Adrenal gland (tissue), 12 donors: ENCODE data around the gene SETD9. TPM values are rescaled to one million over a fixed set of nuclear protein-coding genes. Genes with fewer than 3 reads are reported as not detected.

ENCODE experiments used
- DNase-seq, 7 donors: peaks; one replicate each; pipeline ENCODE4 v3.0.0-alpha.2; 2019 to 2020
- H3K27ac ChIP-seq, 5 donors: fragments of 200-600 bp; sonication (generic) in 4 of 5; 1 replicate in 3 of 5; 2 replicates in 2 of 5; pipeline versions ENCODE4 v1.5.1 to v1.8.0; 2016 to 2020; ENCODE audit warnings: mild to moderate bottlenecking in 1 of 5
- H3K27me3 ChIP-seq: fragments of 200-600 bp; 2 replicates; pipeline ENCODE4 v1.8.0; 2021
- H3K36me3 ChIP-seq, 2 donors: fragments of 200-600 bp; replicated peaks in 1 of 2; 1 replicate in 1 of 2; 2 replicates in 1 of 2; pipeline versions ENCODE4 v1.5.1 to v1.8.0; 2018 to 2022
- H3K4me1 ChIP-seq, 2 donors: fragments of 200-600 bp; replicated peaks in 1 of 2; 1 replicate in 1 of 2; 2 replicates in 1 of 2; pipeline versions ENCODE4 v1.5.1 to v1.8.0; 2018 to 2021
- H3K4me3 ChIP-seq, 4 donors: fragments of 200-600 bp; sonication (generic) in 3 of 4; one replicate each; pipeline ENCODE4 v1.5.1; 2016 to 2018
- H3K9me3 ChIP-seq, 3 donors: fragments of 200-600 bp; sonication (generic) in 1 of 3; replicated peaks in 1 of 3; 1 replicate in 2 of 3; 2 replicates in 1 of 3; pipeline versions ENCODE4 v1.5.1 to v1.8.0; 2016 to 2021
- CTCF ChIP-seq, 6 experiments: fragments of 450-650 bp in 4 of 6; fragments of 200-600 bp in 2 of 6; sonication (generic) in 1 of 6; IDR thresholded peaks; 1 replicate in 5 of 6; 2 replicates in 1 of 6; pipeline versions ENCODE4 v1.5.1 to v1.8.0; 2016 to 2021; ENCODE audit warnings: antibody characterized with exemption in 6 of 6, mild to moderate bottlenecking in 2 of 6, moderate library complexity in 1 of 6
- POLR2A ChIP-seq, 2 donors: fragments of 450-650 bp; IDR thresholded peaks; one replicate each; pipeline ENCODE4 v1.6.1; 2017; ENCODE audit warnings: antibody characterized with exemption in 2 of 2, mild to moderate bottlenecking in 2 of 2, moderate library complexity in 1 of 2
- WGBS, 4 donors: extraction: QIAGEN DNeasy Blood & Tissue Kit in 2 of 4; methylation state at CpG; one replicate each; pipeline versions ENCODE4 v1.1.5 to v1.1.7; 2013 to 2017; 5-methylcytosine and 5-hydroxymethylcytosine counted together
- intact Hi-C, 2 donors: fragments of 100-400 bp; cut with DNase I; formaldehyde crosslinking; loops; one replicate each; pipeline versions ENCODE4 v1.14.1 to v1.15.0; 2022 to 2023
- polyA plus RNA-seq, 3 donors: library from polyadenylated mRNA; stranded (reverse); fragments of 200-250 nt in 2 of 3; fragments of 350-450 nt in 1 of 3; fragmentation: Illumina TruSeq in 1 of 3; extraction: RNeasy Lipid Tissue Mini Kit (QIAGEN cat#74804) in 1 of 3; gene quantifications; one replicate each; pipeline ENCODE4 v1.2.3, GENCODE V29; 2013 to 2014
- total RNA-seq, 9 donors: library from RNA; depleted of rRNA in 4 of 9; stranded (reverse); fragments of >200 nt in 4 of 9; fragments of 120-200 nt in 1 of 9; fragmentation: NEBNext Ultra II Directional in 1 of 9; extraction: Animal tissue kit (Norgen Biotek cat#: 25700) in 1 of 9; gene quantifications; one replicate each; pipeline versions ENCODE4 v1.1.0 to v1.2.4, GENCODE V29; 2013 to 2023
- donor health status: healthy with polysubstance abuse.
- donor health status: Bipolar disorder and iron deficiency.
- donor health status: DM: yes; HTN: yes; CAD: no.
- donor health status: DM: no; HTN: no; CAD: no.
- donor health status: DM: no; HTN: no; CAD: no.
- donor health status: DM: yes; HTN: yes; CAD: no.

The SETD9 gene
- total and polyA plus RNA-seq, 12 donors: 3.5 to 21.0 (median 10.1) TPM; not detected in 1

GRCh38 chr5:56962286-56962685 is 52.9 kb downstream of the SETD9 start:
- intact Hi-C loops: no loop called here
- TF ChIP-seq CTCF (IDR thresholded peaks at IDR 0.05) (no peak), POLR2A (IDR thresholded peaks at IDR 0.05) (no peak)
- DNase-seq: no peak
- H3K27me3 ChIP-seq: peaks cover 4% of the 10 kb centered on the region
- no peak overlapping the region for H3K4me3 ChIP-seq
- 35 to 52% (median 45%) methylated on average over 2 of the region's 2 CpGs for WGBS, 4 donors
- H3K9me3 ChIP-seq: no peaks in the 10 kb centered on the region
- H3K27ac ChIP-seq: no peak overlapping the region
- H3K4me1 ChIP-seq: no peaks in the 10 kb centered on the region
- no peaks in the 10 kb centered on the region for H3K36me3 ChIP-seq

- Histone ChIP-seq H3K27me3 (peaks cover 4% of the 10 kb centered on the region), H3K4me3 (no peak overlapping the region), H3K4me1 (no peaks in the 10 kb centered on the region), H3K27ac (no peak overlapping the region), H3K36me3 (no peaks in the 10 kb centered on the region), H3K9me3 (no peaks in the 10 kb centered on the region)
- WGBS, 4 donors: 56 to 62% (median 59%) methylated on average over 5 of the region's 5 CpGs
- no peak for DNase-seq
- TF ChIP-seq CTCF (IDR thresholded peaks at IDR 0.05) (no peak), POLR2A (IDR thresholded peaks at IDR 0.05) (no peak)
- intact Hi-C loops: no loop called here
These were observed 53.9 kb downstream of the SETD9 start for GRCh38 chr5:56963246-56963645.

GRCh38 chr5:56964173-56964572 is 54.8 kb downstream of the SETD9 start:
- Histone ChIP-seq H3K27ac (no peak overlapping the region), H3K4me3 (no peak overlapping the region), H3K27me3 (peaks cover 4% of the 10 kb centered on the region), H3K4me1 (no peaks in the 10 kb centered on the region), H3K9me3 (no peaks in the 10 kb centered on the region), H3K36me3 (no peaks in the 10 kb centered on the region)
- TF ChIP-seq CTCF (IDR thresholded peaks at IDR 0.05): no peak
- TF ChIP-seq POLR2A (IDR thresholded peaks at IDR 0.05): no peak
- WGBS, 4 donors: 74 to 79% (median 74%) methylated on average over 2 of the region's 2 CpGs
- no peak for DNase-seq
- intact Hi-C loops: no loop called here

Other genes with a start within 250 kb of the SETD9 start
- gene MAP3K1, start 94.0 kb upstream of the SETD9 start, total RNA-seq: 10 to 100 TPM; 12.2 to 26.1 (median 16.8) TPM
- 10 to 100 TPM in 1 of 3 donors, 1 to 10 TPM in 2; 4.9 to 10.3 (median 6.0) TPM for gene MAP3K1, start 94.0 kb upstream of the SETD9 start, polyA plus RNA-seq
- gene MIER3, start 42.5 kb downstream of the SETD9 start, total RNA-seq: 10 to 100 TPM; 11.2 to 30.2 (median 19.5) TPM
- 10 to 100 TPM in 1 of 3 donors, 1 to 10 TPM in 2; 5.1 to 16.4 (median 7.8) TPM for gene MIER3, start 42.5 kb downstream of the SETD9 start, polyA plus RNA-seq